Effector memory CD4-positive, alpha-beta T cell (primary cell): Measurements from ENCODE around the gene CR1.
"Not testable (repeated sequence)": the region's sequence is repeated elsewhere in the genome, so short reads cannot be mapped to it uniquely, and the experiment has no call there.

Experiments used
- DNase-seq, 3 donors: peaks; one replicate each; pipeline ENCODE4 v3.0.0-alpha.2; 2020
- H3K27ac ChIP-seq: 2 replicates; pipeline ENCODE4 v1.7.0; 2013; ENCODE audit warnings: mild to moderate bottlenecking, low read length, moderate library complexity; ENCODE audit not compliant: insufficient read depth, poor library complexity, severe bottlenecking
- H3K27me3 ChIP-seq: replicated peaks from 2 replicates; pipeline ENCODE4 v1.7.0; 2013; ENCODE audit warnings: mild to moderate bottlenecking, low read length; ENCODE audit not compliant: insufficient read depth, control insufficient read depth, poor library complexity, severe bottlenecking
- H3K36me3 ChIP-seq: 2 replicates; pipeline ENCODE4 v1.7.0; 2013; ENCODE audit warnings: mild to moderate bottlenecking, low read length, moderate library complexity; ENCODE audit not compliant: control insufficient read depth, insufficient read depth
- H3K4me1 ChIP-seq: 2 replicates; pipeline ENCODE4 v1.7.0; 2013; ENCODE audit warnings: low read length, mild to moderate bottlenecking; ENCODE audit not compliant: control insufficient read depth, insufficient read depth, poor library complexity, severe bottlenecking
- H3K4me3 ChIP-seq: 2 replicates; pipeline ENCODE4 v1.7.0; 2013; ENCODE audit warnings: low read length, low read depth, mild to moderate bottlenecking; ENCODE audit not compliant: insufficient read depth, poor library complexity, severe bottlenecking
- H3K9me3 ChIP-seq: 2 replicates; pipeline ENCODE4 v1.7.0; 2013; ENCODE audit warnings: mild to moderate bottlenecking, low read length, moderate library complexity; ENCODE audit not compliant: control insufficient read depth

The CR1 gene

GRCh38 chr1:207520400-207521345 lies 24.7 kb downstream of the CR1 start:
- not testable (repeated sequence) for H3K36me3 ChIP-seq, H3K27ac ChIP-seq

GRCh38 chr1:207525239-207525638 lies 29.3 kb downstream of the CR1 start:
- H3K27me3 ChIP-seq, H3K36me3 ChIP-seq, H3K4me3 ChIP-seq, DNase-seq, H3K27ac ChIP-seq, H3K4me1 ChIP-seq, H3K9me3 ChIP-seq: not testable (repeated sequence)

More at GRCh38 chr1:207520400-207521345, 24.7 kb downstream of the CR1 start:
- not testable (repeated sequence) for DNase-seq, H3K4me3 ChIP-seq, H3K27me3 ChIP-seq, H3K9me3 ChIP-seq, H3K4me1 ChIP-seq

DNA sequence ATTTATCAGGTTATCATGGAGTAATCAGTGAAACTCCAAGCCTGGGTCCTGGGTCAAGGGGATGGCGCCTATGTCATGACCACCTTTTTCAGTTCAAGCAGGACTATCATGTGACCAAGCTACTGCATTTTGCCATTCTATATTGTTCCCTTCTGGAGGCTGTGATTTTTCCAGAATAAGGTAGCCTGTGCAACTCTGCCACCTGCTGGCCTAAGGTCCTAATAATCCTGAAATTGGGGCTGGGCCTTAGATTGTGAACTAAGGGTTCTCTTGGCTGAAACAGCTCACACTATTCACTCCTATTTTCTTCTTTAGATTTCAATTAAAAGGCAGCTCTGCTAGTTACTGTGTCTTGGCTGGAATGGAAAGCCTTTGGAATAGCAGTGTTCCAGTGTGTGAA lies 32.4 kb downstream of the CR1 start:
- H3K9me3 ChIP-seq, DNase-seq: not testable (repeated sequence)

DNA sequence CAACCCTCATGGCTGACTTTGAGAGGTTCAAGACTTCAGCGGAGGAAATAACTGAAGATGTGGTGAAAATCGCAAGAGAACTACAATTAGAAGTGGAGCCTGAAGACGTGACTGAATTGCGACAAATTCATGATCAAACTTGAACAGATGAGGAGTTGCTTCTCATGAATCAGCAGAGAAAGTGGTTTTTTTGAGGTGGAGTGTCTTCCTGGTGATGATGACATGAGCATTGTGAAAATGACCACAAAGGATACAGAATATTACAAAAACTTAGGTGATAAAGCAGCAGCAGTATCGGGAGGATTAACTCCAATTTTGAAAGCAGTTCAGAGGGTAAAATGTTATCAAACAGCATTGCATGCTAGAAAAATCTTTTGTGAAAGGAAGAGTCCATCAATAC lies 40.3 kb downstream of the CR1 start:
- H3K27ac ChIP-seq, H3K4me3 ChIP-seq, H3K4me1 ChIP-seq, H3K9me3 ChIP-seq, H3K36me3 ChIP-seq, DNase-seq, H3K27me3 ChIP-seq: not testable (repeated sequence)

More for the DNA sequence above, 32.4 kb downstream of the CR1 start:
- H3K27ac ChIP-seq, H3K36me3 ChIP-seq, H3K4me1 ChIP-seq, H3K27me3 ChIP-seq, H3K4me3 ChIP-seq: not testable (repeated sequence)

DNA sequence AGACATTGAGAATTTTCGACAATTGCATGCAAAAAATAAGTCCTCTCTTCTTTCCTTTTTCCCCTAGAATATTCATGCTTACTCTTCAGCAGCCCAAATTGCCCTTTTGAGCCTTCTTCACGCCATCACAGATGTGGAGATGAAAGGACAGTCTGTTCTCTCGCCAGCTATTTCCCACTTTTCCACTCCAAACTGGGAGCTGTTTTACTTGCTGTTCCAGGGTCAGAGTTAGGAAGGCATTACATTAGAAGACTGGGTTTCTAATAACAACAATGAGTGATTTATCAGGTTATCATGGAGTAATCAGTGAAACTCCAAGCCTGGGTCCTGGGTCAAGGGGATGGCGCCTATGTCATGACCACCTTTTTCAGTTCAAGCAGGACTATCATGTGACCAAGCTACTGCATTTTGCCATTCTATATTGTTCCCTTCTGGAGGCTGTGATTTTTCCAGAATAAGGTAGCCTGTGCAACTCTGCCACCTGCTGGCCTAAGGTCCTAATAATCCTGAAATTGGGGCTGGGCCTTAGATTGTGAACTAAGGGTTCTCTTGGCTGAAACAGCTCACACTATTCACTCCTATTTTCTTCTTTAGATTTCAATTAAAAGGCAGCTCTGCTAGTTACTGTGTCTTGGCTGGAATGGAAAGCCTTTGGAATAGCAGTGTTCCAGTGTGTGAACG lies 50.9 kb downstream of the CR1 start:
- not testable (repeated sequence) for H3K36me3 ChIP-seq, H3K27me3 ChIP-seq, H3K27ac ChIP-seq, H3K4me1 ChIP-seq, H3K9me3 ChIP-seq, H3K4me3 ChIP-seq, DNase-seq

- H3K27ac ChIP-seq, H3K36me3 ChIP-seq, DNase-seq, H3K9me3 ChIP-seq, H3K4me1 ChIP-seq, H3K4me3 ChIP-seq, H3K27me3 ChIP-seq: not testable (repeated sequence)
Measured at GRCh38 chr1:207554823-207555222, 58.9 kb downstream of the CR1 start.

GRCh38 chr1:207565546-207566468 lies 69.8 kb downstream of the CR1 start:
- no peaks in the 10 kb centered on the region for H3K9me3 ChIP-seq
- H3K27ac ChIP-seq, result no peak overlapping the region
- H3K4me1 ChIP-seq, result no peaks in the 10 kb centered on the region
- DNase-seq, result no peak
- H3K4me3 ChIP-seq, result no peak overlapping the region
- H3K36me3 ChIP-seq, result no peaks in the 10 kb centered on the region
- no peaks in the 10 kb centered on the region for H3K27me3 ChIP-seq

DNA sequence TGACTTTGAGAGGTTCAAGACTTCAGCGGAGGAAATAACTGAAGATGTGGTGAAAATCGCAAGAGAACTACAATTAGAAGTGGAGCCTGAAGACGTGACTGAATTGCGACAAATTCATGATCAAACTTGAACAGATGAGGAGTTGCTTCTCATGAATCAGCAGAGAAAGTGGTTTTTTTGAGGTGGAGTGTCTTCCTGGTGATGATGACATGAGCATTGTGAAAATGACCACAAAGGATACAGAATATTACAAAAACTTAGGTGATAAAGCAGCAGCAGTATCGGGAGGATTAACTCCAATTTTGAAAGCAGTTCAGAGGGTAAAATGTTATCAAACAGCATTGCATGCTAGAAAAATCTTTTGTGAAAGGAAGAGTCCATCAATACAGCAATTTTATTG lies 76.0 kb downstream of the CR1 start:
- not testable (repeated sequence) for DNase-seq, H3K4me3 ChIP-seq, H3K27ac ChIP-seq, H3K9me3 ChIP-seq, H3K4me1 ChIP-seq, H3K36me3 ChIP-seq, H3K27me3 ChIP-seq

DNA sequence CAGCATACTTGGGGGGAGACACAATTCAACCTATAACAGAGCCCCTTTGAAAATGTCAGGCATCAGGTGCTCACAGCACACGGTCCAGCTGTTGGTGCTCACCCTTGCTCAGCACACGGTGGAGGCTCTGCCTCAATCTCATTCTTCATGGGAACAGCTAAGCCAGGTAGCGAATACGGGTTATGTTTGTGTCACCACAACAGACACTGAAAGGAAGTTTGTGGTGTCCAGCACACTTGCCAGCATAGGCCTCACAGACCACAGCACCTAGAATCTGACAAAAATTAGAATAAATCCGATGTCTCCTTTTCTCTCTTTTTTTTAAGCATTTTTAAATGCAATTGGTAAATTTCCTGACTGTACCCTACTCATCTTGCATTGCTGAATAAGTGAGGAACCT lies 77.1 kb downstream of the CR1 start:
- H3K9me3 ChIP-seq, H3K27ac ChIP-seq, DNase-seq: not testable (repeated sequence)

More for the DNA sequence above, 77.1 kb downstream of the CR1 start:
- H3K4me3 ChIP-seq, H3K36me3 ChIP-seq, H3K4me1 ChIP-seq, H3K27me3 ChIP-seq: not testable (repeated sequence)
